ENCODE data around the gene PALB2.

Gene PALB2

GRCh38 chr16:23566724-23567123 is 74.4 kb downstream of the PALB2 start:
- H3K27me3 ChIP-seq (ENCODE audit: insufficient read depth, low read length) = no peaks in the 10 kb centered on the region
- H3K36me3 ChIP-seq (ENCODE audit: insufficient read depth, low read length) = peaks cover 84% of the 10 kb centered on the region
- H3K9me3 ChIP-seq (ENCODE audit: low read length) = no peaks in the 10 kb centered on the region
- no peak overlapping the region for H2AFZ ChIP-seq (ENCODE audit: low read depth, low read length)
- H3K4me1 ChIP-seq (ENCODE audit: insufficient read depth, low read length) = no peaks in the 10 kb centered on the region
- no peak overlapping the region for H3K4me3 ChIP-seq (ENCODE audit: low read length)

GRCh38 chr16:23564575-23565363 is 76.3 kb downstream of the PALB2 start:
- H3K27me3 ChIP-seq (ENCODE audit: insufficient read depth, low read length) = no peaks in the 10 kb centered on the region
- H3K4me3 ChIP-seq (ENCODE audit: low read length) = no peak overlapping the region
- H2AFZ ChIP-seq (ENCODE audit: low read depth, low read length) = no peak overlapping the region
- H3K9me3 ChIP-seq (ENCODE audit: low read length) = no peaks in the 10 kb centered on the region
- peaks cover 90% of the 10 kb centered on the region for H3K36me3 ChIP-seq (ENCODE audit: insufficient read depth, low read length)
- H3K4me1 ChIP-seq (ENCODE audit: insufficient read depth, low read length) = no peaks in the 10 kb centered on the region

- Histone ChIP-seq H3K36me3 (ENCODE audit: insufficient read depth, low read length) (peaks cover 89% of the 10 kb centered on the region), H3K4me3 (ENCODE audit: low read length) (no peak overlapping the region), H3K9me3 (ENCODE audit: low read length) (no peaks in the 10 kb centered on the region), H2AFZ (ENCODE audit: low read depth, low read length) (no peak overlapping the region), H3K4me1 (ENCODE audit: insufficient read depth, low read length) (peaks cover 5% of the 10 kb centered on the region), H3K27me3 (ENCODE audit: insufficient read depth, low read length) (no peaks in the 10 kb centered on the region)
Observed at GRCh38 chr16:23563186-23563585, 77.9 kb downstream of the PALB2 start.

GRCh38 chr16:23562505-23562904 is 78.6 kb downstream of the PALB2 start:
- Histone ChIP-seq H3K36me3 (ENCODE audit: insufficient read depth, low read length) (peaks cover 82% of the 10 kb centered on the region), H2AFZ (ENCODE audit: low read depth, low read length) (no peak overlapping the region), H3K27me3 (ENCODE audit: insufficient read depth, low read length) (no peaks in the 10 kb centered on the region), H3K9me3 (ENCODE audit: low read length) (no peaks in the 10 kb centered on the region), H3K4me3 (ENCODE audit: low read length) (no peak overlapping the region), H3K4me1 (ENCODE audit: insufficient read depth, low read length) (peaks cover 5% of the 10 kb centered on the region)

GRCh38 chr16:23561586-23561985 is 79.5 kb downstream of the PALB2 start:
- Histone ChIP-seq H3K4me3 (ENCODE audit: low read length) (no peak overlapping the region), H3K4me1 (ENCODE audit: insufficient read depth, low read length) (peaks cover 8% of the 10 kb centered on the region), H3K9me3 (ENCODE audit: low read length) (no peaks in the 10 kb centered on the region), H2AFZ (ENCODE audit: low read depth, low read length) (no peak overlapping the region), H3K27me3 (ENCODE audit: insufficient read depth, low read length) (no peaks in the 10 kb centered on the region), H3K36me3 (ENCODE audit: insufficient read depth, low read length) (peaks cover 73% of the 10 kb centered on the region)

- H2AFZ ChIP-seq (ENCODE audit: low read depth, low read length) = peak overlapping the region; percentile 66
- peak overlapping the region; percentile 77 for H3K4me3 ChIP-seq (ENCODE audit: low read length)
- H3K27me3 ChIP-seq (ENCODE audit: insufficient read depth, low read length) = no peaks in the 10 kb centered on the region
- no peaks in the 10 kb centered on the region for H3K9me3 ChIP-seq (ENCODE audit: low read length)
- H3K4me1 ChIP-seq (ENCODE audit: insufficient read depth, low read length) = peaks cover 10% of the 10 kb centered on the region
- H3K36me3 ChIP-seq (ENCODE audit: insufficient read depth, low read length) = peaks cover 44% of the 10 kb centered on the region
Observed at GRCh38 chr16:23557779-23558702, 83.1 kb downstream of the PALB2 start.

- Histone ChIP-seq H2AFZ (ENCODE audit: low read depth, low read length) (peak within 1 kb of the TSS; percentile 68), H3K27me3 (ENCODE audit: insufficient read depth, low read length) (no peaks in the 10 kb centered on the region), H3K36me3 (ENCODE audit: insufficient read depth, low read length) (peaks cover 42% of the 10 kb centered on the region), H3K9me3 (ENCODE audit: low read length) (no peaks in the 10 kb centered on the region), H3K4me1 (ENCODE audit: insufficient read depth, low read length) (peaks cover 10% of the 10 kb centered on the region), H3K4me3 (ENCODE audit: low read length) (peak within 1 kb of the TSS; percentile 77)
Observed at GRCh38 chr16:23556881-23557778, 84.0 kb downstream of the PALB2 start, which contains the start of the genes EARS2 and UBFD1. TSS of gene EARS2 (minus strand) at chr16:23557350. CDS start at chr16:23557343, 7 bp downstream. TSS of gene UBFD1 (plus strand) at chr16:23557727. CDS start at chr16:23557743, 16 bp downstream.

- peaks cover 10% of the 10 kb centered on the region for H3K4me1 ChIP-seq (ENCODE audit: insufficient read depth, low read length)
Observed at GRCh38 chr16:23554536-23554935, 86.6 kb downstream of the PALB2 start.

More at GRCh38 chr16:23554536-23554935, 86.6 kb downstream of the PALB2 start:
- Histone ChIP-seq H2AFZ (ENCODE audit: low read depth, low read length) (no peak overlapping the region), H3K27me3 (ENCODE audit: insufficient read depth, low read length) (no peaks in the 10 kb centered on the region), H3K36me3 (ENCODE audit: insufficient read depth, low read length) (peaks cover 37% of the 10 kb centered on the region), H3K9me3 (ENCODE audit: low read length) (no peaks in the 10 kb centered on the region), H3K4me3 (ENCODE audit: low read length) (no peak overlapping the region)
